Right ventricle myocardium inferior (tissue), 1 donor: ENCODE results near the gene PLXNC1. TPM values are rescaled to one million over a fixed set of nuclear protein-coding genes. Genes with fewer than 3 reads are reported as not detected.

Experiments used
- ATAC-seq: fragments of 200-7000 bp; cut with Tn5 transposase; one replicate; pipeline ENCODE4 v1.9.1; 2020; ENCODE audit warnings: mild to moderate bottlenecking, moderate library complexity
- DNase-seq: peaks from one replicate; pipeline ENCODE4 v3.0.0; 2021; ENCODE audit errors: missing footprints
- intact Hi-C: fragments of 100-400 bp; cut with DNase I; formaldehyde crosslinking; loops from one replicate; pipeline ENCODE4 v1.11.0; 2022
- total RNA-seq: library from RNA; stranded (reverse); fragmentation: NEBNext Ultra II Directional; extraction: Animal tissue kit (Norgen Biotek cat#: 25700); gene quantifications from one replicate; pipeline ENCODE4 v1.2.1, GENCODE V29; 2021
- donor health status: DM: no; HTN: yes; CAD: no; lungs with severe emphysema.

The PLXNC1 gene
- total RNA-seq, 1 donor from 2014 or later, result 3.0 TPM

DNA sequence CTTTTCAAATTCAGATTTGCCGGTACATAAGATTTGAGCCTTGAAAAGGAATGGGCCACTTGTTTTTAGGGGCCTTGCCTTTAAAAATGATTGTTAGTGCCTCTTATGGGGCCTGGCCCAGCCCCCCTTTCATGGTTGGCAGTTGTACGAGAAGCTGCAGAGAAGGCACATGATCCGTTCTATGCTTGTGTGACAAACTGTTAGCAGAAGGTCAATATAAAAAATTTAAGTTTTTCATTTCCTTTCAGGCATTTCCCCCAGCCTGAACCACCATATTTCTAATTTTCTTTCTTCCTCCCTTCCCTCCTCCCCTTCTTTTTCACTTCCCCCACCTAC, 119.1 kb downstream of the PLXNC1 start:
- intact Hi-C loops, result no loop called here
- DNase-seq (no peak), ATAC-seq (no peak)

DNA sequence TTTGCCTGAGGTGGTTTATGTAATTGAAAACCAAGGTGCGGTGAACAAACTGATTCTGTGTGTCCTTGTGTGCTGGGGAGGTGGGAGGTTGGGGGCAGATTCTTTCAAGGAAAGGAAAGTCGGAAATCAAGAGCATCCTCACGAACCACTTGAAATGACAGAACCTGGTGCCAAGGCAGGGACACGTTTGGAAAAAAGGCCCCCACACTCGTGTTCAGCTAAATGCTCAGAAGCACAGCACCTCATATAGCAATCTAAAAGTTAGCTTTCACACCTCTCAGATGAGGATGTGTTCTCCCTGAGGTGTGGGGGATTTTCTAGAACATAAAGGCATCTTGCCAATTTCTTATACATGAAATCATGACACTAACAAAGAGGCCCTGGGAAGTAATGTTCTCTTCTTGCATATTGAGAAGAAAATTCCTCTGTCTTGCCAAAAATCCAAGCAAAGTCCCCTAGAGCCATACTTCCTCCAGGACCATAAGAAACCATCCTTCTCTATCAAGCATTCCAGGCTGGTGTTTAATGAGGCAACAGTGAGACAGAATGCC, 119.6 kb downstream of the PLXNC1 start:
- ATAC-seq (no peak), DNase-seq (no peak)
- intact Hi-C loops, result no loop called here

DNA sequence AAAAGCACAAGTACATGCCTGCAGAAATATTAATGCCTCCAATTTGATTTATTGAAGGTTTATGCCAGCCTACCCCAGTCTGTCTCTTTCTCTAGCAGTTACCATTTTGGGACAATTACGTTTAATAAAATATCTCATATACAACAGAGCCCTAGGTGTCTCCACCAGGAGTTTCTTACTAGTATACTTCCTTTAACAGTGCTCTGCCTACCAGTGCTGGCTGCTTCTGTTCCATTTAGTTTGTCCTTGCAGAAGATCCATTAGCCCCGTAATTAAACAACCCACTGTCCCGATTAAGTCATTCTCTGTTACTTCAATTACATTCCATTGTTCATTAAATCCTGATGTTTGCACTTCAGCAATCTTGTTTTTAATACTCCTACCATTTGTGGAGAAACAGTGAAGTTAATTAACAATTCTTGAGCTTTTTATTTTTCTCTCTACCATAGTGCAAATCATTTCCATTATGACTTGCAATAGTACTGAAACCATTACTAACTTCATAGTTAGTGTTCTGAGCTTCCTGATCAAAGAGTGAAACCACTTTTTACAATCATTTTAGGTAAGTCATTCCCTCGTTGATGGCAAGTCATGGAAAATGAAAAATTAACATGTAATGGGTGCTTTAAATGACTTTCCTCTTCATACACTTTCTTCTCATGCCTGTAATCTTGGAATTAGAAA, 121.1 kb downstream of the PLXNC1 start:
- DNase-seq (no peak), ATAC-seq (no peak)
- intact Hi-C loops, result no loop called here

DNA sequence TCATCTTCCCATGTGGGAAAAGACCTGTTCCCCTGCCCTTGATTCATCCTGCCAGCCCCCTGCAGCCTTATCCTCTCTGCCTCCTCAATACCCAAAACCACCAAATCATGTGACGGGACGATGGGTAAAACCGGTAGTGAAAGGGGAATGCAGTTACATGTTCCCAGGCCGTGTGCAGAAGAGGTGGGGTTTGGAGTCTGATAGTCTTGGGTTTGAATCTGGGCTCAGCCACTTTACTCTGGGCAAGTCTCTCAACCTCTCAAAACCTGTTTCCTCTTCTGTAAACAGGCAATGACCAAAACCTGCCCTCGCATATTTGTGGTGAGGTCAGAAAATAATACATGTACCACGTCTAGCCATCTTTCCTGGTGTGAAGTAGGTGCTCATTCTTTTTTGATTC, 123.0 kb downstream of the PLXNC1 start:
- intact Hi-C loops, result no loop called here

DNA sequence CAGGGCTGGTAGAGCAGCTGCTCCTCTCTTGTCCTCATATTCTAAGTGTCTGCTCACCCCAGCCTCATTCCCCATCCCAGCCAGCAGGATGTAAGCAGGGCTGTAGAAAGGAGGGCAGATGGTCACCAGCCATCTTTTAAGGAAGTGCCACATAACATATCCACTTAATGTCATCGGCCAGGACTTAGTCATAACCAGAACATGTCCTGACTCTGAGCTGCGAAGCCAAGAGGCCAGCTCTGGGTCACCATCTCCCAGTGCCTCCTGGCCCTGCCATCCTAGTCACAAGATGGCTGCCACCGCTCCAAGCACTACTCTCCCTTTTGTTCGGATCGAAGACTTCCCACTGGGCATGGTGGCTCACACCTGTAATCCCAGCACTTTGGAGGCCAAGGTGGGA, 123.9 kb downstream of the PLXNC1 start:
- ATAC-seq (no peak), DNase-seq (no peak)
- intact Hi-C loops, result no loop called here

More for the DNA sequence above, 123.0 kb downstream of the PLXNC1 start:
- DNase-seq (no peak), ATAC-seq (no peak)

DNA sequence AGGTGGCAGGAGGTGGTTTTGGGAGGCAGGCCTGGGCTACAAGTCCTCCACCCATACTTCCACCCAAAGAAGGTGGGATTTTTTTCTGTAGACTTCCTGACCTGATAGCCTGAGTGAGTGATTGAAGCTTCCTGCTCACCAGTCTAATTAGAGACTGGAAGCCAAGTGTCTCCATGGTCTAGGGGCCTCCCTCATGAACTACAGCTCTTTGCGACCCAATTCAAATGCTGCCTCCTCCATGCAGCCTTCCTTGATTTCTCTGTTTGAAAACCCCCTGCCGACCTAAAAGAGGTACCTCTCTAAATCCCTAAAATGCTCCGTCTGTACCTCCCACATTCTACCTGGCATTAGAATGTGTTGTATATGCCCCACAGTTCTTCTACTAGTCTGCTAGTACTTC, 124.9 kb downstream of the PLXNC1 start:
- no peak for DNase-seq
- intact Hi-C loops, result no loop called here
- ATAC-seq, result no peak

DNA sequence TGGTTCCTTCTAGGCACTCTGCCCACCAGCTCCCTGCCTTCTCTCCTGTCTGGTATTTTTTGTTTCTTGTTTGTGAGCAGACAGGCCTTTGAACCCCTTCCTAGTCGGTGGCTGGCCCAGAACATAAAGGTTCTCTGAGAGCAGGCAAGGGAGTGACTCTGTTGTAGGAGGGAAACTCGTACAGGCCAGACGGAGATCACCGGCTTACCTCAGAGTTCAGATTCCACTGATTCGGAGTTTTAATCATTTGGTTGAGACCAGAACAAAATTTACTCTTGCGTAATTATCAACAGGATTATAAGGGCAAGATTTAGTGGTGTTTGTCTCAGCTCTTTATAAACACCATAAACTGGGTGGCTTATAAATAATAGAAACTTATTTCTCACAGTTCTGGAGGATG, 128.3 kb downstream of the PLXNC1 start:
- ATAC-seq (no peak), DNase-seq (no peak)
- intact Hi-C loops, result no loop called here

DNA sequence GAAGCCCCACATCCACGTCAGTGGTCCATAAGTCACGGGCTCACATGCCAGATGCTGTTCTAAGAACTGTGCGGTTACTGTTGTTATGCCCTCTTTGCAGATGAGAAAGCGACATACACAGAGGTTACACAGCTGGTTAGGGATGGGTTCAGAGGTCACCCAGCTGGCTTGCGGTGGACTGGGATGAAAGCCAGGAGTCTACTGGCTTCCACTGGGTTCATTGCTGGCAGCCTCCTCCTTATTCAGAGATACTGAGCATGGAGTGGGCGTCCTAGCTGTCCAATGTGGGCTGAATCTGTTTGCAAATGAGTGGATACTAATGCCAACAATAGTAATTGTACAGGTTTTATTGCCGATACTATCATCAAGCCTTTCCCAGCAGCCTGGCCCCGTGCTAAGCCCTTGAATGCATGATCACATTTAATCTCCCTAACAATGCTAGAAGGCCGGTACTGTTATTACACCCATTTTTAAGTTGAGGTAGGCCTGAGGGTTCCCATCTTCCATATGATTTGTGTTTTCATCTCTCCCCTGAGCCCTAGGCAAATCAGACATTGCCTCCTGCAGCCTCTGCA, 129.1 kb downstream of the PLXNC1 start:
- peak; percentile 54 for ATAC-seq
- intact Hi-C loops, result no loop called here
- no peak for DNase-seq

DNA sequence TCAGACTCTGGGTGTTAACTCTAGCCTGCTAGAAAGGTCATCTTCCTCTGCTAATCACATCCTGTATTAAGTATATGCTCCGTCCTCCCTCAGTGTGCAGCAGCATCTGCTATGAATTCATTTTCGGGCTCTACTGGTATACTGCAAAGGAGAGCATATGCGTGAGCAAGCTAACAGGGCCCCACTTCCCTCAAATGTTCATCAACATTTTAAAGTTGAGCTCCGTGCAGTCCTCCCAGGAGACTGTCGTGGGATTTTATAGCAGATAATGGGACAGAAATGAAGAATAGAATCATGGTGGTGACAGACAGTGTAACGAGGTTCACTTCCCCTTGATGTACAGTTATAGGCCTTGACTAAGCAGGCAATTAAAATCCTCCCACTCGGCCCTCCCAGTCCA, 131.7 kb downstream of the PLXNC1 start:
- ATAC-seq (no peak), DNase-seq (no peak)
- intact Hi-C loops, result no loop called here

DNA sequence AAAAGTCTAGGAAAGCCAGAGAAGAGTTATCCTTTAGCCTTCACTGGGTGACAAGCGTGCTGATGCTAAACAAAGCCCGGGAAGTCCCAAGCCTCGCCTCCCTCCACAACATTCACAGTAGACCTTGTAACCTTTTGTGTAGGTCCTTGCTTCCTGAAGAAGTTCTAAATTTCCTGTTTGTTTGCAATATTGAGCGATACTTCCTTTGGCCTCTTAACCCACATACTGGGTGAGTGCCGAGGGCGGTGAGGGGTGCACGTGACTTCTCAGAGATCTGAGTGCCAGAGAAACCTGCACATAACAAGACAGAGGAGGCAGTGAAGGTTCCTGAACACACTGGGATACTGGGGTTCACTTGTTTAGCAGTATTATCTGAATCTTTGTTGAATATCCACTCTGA, 134.3 kb downstream of the PLXNC1 start:
- ATAC-seq, result no peak
- intact Hi-C loops, result no loop called here
- DNase-seq, result no peak

DNA sequence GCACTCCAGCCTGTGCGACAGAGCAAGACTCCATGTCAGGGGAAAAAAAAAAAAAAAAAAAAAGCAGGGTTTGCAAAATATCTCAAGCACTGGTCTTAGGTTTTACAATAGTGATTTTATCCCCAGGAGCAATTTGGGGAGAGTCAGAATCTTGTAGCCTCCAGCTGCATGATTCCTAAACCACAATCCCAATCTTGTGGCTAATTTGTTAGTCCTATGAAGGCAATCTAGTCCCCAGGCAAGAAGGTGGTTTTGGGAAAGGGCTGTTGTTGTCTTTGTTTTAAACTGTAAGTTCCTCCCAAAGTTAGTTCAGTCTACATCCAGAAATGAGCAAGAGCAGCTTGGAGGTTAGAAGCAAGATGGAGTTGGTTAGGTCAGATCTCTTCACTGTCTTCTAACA, 135.7 kb downstream of the PLXNC1 start:
- intact Hi-C loops, result no loop called here
- no peak for DNase-seq
- ATAC-seq, result no peak

DNA sequence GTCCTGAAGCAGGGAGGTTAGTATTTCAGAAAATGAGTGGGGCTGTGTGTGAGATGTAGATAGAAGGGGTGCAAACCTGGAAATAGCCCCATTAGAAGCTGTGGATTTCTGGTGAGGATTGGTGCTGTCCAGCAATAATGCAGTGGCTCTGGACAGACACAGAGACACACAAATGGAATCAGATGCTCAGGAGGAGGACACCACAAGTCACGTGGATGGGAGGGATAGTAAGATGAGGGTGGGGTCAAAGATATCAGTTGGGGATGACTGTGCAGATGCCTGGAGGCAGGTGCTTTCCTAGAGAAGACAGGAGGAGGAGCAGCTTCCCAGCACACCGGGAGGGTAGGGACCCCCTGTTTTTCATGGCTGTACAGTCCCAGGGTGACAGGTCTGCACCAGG, 136.5 kb downstream of the PLXNC1 start:
- ATAC-seq (no peak), DNase-seq (no peak)
- intact Hi-C loops, result no loop called here

DNA sequence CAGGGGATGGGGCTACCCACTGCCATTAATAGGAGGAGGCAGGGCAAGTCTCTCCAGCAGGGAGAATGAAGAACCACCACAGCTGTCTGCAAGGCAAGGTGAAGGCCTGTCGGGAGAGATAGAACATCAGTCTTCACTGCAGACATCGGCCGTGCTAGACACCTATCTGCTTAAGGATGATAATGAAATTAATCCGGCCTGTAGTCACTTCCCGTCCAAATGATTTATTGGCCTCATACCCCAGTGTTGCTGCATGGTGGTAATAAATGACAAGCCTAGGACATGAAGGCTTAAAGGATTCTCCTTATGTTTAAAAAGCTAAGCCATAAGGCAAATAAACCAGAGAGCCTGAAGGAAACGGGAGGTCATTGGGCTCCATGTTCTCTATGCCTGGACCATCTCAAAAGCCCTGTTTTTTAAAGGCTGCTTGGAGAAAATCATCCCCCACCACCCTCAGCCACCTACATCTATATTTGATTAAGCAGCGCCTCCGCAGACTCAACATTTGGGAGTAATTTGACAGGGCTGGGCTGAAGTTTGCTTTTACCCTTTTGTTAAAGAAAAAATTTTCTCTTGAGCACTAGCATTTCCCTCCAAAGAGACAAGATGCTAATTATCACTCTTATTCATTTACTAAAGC, 137.7 kb downstream of the PLXNC1 start:
- ATAC-seq, result no peak
- intact Hi-C loops, result no loop called here

DNA sequence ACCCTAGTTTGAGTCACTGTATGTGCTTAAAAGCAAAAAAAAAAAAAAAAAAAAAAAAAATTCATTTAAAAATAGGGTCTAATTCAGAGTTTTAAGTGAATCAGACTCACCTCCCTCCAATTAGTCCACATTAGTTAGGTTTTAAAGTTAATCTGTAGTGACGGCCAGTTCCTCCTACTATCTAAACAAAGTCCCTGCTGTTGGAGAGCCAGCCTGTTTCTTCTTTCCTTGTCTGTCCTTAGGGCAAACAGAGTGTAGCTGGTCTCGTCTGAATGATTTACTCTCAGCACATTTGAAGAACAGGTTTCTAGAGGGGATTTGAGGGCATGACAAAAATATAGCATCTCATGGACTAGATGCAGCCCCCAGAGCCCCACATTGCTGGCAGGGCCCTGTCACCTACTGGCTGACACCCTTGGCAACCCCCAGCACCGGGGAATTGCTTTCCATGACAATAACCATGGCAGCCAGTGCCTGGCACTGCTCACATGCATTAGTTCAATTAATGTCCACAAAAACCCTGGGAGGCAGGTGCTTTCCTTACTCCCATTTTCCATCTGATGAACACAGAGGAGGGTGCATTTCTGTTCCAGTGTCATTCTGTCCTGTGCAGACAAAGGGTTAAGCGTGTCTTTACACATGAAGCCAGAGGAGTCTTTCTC, 138.3 kb downstream of the PLXNC1 start:
- intact Hi-C loops, result no loop called here
- ATAC-seq, result no peak
- no peak for DNase-seq

More for the DNA sequence above, 137.7 kb downstream of the PLXNC1 start:
- no peak for DNase-seq

DNA sequence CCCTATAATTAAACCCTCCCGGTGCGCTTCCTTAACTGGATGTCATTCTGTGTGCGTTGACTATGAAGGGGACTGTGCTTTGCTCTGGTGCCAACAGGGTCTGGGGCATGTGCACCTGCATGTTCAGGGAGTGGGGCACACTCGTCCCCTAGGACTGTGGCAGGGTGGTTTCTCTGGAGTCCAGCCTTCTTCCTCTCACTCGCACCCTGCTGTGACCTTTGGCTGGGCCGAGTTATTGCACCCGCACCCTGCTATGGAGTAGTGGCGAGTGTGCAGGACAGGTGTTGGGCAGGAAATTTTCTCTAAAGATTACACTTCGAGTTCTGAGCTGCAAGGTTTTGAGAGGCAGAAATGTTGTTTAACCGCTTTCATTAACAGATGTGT, 138.9 kb downstream of the PLXNC1 start:
- intact Hi-C loops, result no loop called here
- peak; percentile 66 for DNase-seq
- ATAC-seq, result no peak

DNA sequence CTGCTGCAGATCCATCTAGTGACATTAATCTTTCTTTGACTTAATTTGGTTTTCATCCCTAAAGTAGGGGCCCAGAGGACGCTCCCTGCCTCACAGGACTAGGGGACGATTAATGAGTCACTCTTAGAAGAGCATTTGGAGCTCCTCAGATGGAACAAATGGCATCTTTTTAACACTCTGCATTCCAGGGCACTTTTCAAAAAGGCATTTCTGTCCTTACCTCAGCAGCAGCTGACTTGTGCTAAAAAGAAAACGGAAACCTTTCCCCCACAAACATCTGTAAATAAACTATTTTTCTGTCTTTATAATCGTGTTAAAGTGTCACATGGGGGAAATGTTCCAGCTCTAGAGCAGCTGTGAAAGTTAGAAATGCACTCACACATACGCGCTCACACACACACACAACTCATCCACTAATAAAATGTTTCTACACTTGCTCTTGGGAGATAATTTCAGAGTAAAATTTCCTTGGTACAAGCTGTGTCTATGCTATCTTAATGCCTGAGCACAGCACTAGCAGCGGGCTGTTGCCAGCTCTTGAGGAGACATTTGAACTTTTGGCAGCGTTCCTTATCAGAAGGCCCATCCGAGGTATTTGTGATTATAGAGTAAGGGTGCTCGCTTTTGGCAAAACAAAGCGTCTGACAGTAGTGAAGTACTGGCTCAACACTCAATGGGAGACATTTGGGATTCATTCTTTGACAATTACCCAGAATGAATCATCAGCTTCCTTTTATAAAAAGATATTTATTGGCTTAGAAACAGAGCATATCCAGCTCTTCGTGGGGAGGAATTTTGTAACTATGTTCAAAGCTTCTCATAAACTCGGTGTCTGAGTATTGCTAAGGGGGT, 141.3 kb downstream of the PLXNC1 start:
- peak; percentile 71 for ATAC-seq
- intact Hi-C loops, result loop anchor here (5.0 kb wide), 1 partner anchor 32 kb away; no protein-coding TSS in a partner anchor
- DNase-seq, result peak; percentile 70

DNA sequence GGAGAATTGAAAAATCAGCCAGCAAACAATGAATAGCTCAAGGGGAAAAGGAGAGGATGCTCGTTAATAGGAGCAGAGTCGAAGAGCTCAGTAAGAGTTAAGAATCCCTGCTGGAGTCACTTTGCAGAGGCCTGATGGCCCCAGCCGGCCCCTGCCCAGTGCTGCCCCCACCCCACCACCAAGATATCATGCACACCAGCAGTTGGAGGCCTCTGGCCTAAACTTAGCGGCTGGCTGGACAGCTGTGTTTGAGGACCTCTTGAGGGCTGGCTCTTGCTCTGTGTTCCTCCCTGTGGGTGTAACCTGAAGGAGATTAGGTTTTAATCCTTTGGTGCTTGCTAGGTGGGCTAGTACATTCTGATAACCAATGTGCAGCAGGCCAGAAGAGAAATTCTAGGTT, 142.0 kb downstream of the PLXNC1 start:
- intact Hi-C loops, result loop anchor here (5.0 kb wide), 1 partner anchor 33 kb away; no protein-coding TSS in a partner anchor
- ATAC-seq (peak; percentile 78), DNase-seq (no peak)

DNA sequence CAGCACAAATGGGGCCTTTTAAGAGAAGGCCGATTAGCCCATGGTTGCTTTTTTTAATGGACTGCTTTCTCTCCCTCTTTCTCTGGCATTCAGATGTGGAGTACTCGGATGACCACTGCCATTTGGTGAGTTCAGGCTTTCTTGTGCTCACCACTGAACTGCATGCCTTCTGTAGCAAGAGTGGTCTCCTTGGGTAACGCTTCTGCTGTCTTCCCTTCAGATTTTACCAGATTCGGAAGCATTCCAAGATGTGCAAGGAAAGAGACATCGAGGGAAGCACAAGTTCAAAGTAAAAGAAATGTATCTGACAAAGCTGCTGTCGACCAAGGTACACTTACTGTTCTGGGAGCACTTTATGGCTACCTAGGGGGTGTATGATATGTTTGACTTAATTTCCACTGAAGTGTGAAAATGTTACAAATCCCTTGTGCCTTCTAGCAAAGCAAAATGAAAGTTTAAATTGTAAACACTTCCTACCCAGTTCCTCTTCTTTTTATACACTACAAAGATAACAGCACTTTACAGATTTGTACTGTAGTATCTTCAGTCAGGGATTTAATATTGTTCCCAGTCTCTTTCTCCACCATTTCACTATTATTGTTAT, 148.8 kb downstream of the PLXNC1 start:
- no peak for DNase-seq
- intact Hi-C loops, result no loop called here

More for the DNA sequence above, 148.8 kb downstream of the PLXNC1 start:
- no peak for ATAC-seq
